ENCODE measurements around the gene ZNF385C.

Gene ZNF385C

DNA sequence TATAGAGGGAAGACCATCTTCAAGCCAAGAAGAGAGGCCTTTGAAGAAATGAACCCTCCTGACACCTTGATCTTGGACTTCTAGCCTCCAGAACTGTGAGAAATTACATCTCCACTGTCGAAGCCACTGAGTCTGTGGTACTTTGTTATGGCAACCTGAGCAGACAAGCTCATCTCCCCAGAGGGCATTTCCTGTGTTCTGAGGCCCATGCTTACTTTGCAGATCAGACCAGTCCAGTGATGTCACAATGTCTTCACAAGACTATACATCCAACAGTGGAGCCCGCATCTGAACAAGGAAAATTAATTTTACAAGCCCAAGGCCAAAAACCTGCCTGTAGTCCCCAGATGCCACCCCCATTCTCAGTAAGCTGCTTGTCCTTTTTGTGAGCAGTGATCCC lies 33.1 kb downstream of the ZNF385C start:
- DNase-seq (no peak), ATAC-seq (ENCODE audit: insufficient read depth, low read depth) (no peak)
- peaks cover 3% of the 10 kb centered on the region; the same call in 1 of the 2 replicates for H3K4me1 ChIP-seq (ENCODE audit: insufficient read depth, low read length)
- no peaks in the 10 kb centered on the region for H3K9me3 ChIP-seq (ENCODE audit: insufficient read depth, low read length, severe bottlenecking)
- no peaks in the 10 kb centered on the region for H3K27me3 ChIP-seq (ENCODE audit: insufficient read depth, low read length, poor library complexity)
- H4K20me1 ChIP-seq (ENCODE audit: insufficient read depth, low read length) = no peaks in the 10 kb centered on the region
- no peaks in the 10 kb centered on the region for H3K79me2 ChIP-seq (ENCODE audit: insufficient read depth, low read length)
- H3K27ac ChIP-seq (ENCODE audit: low read length) = no peak overlapping the region
- no peak overlapping the region for H3K9ac ChIP-seq (ENCODE audit: low read depth, low read length)
- TF ChIP-seq, protein P1, sequence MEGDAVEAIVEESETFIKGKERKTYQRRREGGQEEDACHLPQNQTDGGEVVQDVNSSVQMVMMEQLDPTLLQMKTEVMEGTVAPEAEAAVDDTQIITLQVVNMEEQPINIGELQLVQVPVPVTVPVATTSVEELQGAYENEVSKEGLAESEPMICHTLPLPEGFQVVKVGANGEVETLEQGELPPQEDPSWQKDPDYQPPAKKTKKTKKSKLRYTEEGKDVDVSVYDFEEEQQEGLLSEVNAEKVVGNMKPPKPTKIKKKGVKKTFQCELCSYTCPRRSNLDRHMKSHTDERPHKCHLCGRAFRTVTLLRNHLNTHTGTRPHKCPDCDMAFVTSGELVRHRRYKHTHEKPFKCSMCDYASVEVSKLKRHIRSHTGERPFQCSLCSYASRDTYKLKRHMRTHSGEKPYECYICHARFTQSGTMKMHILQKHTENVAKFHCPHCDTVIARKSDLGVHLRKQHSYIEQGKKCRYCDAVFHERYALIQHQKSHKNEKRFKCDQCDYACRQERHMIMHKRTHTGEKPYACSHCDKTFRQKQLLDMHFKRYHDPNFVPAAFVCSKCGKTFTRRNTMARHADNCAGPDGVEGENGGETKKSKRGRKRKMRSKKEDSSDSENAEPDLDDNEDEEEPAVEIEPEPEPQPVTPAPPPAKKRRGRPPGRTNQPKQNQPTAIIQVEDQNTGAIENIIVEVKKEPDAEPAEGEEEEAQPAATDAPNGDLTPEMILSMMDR (IDR thresholded peaks at IDR 0.05; ENCODE audit: borderline replicate concordance, extremely low read depth, low read length, poor library complexity, severe bottlenecking) = no peak
- no peak for TF ChIP-seq EZH2 (IDR thresholded peaks at IDR 0.05; ENCODE audit: borderline replicate concordance, low read depth, low read length, severe bottlenecking)
- no peak overlapping the region for H3K4me3 ChIP-seq (ENCODE audit: low read depth in 1 of 2, low read length in 2 of 2)
- no peaks in the 10 kb centered on the region for H3K36me3 ChIP-seq (ENCODE audit: insufficient read depth, low read length)
- H3K4me2 ChIP-seq (ENCODE audit: insufficient read depth, low read length) = no peak overlapping the region
- no peak overlapping the region for H2AFZ ChIP-seq (ENCODE audit: low read depth, low read length)

DNA sequence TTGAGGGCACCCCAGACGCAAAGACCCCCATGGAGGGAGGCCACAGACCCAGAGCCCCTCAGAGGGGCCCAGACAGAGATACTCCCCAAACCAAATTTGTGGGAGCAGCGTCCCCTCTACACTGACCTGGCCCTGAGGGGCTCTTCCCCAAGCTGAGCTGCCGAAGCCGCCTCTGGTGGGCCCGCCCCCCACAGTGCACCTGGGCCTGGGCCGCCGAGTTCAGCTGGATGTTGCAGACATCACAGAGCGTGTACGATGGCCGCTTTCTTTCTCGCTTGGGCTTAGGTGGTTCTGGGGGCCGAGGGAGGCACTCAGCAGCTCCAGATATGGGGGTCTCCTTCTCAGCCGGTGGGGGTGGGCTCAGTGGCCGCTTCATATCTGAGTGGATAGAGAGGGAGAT lies 35.6 kb downstream of the ZNF385C start:
- H2AFZ ChIP-seq (ENCODE audit: low read depth, low read length) = no peak overlapping the region
- no peaks in the 10 kb centered on the region for H3K27me3 ChIP-seq (ENCODE audit: insufficient read depth, low read length, poor library complexity)
- H3K27ac ChIP-seq (ENCODE audit: low read length) = no peak overlapping the region
- no peak for TF ChIP-seq EZH2 (IDR thresholded peaks at IDR 0.05; ENCODE audit: borderline replicate concordance, low read depth, low read length, severe bottlenecking)
- TF ChIP-seq, protein P1 (IDR thresholded peaks at IDR 0.05; ENCODE audit: borderline replicate concordance, extremely low read depth, low read length, poor library complexity, severe bottlenecking) = no peak
- H3K4me3 ChIP-seq (ENCODE audit: low read depth in 1 of 2, low read length in 2 of 2) = no peak overlapping the region
- peaks cover 9% of the 10 kb centered on the region; the same call in 1 of the 2 replicates for H3K4me1 ChIP-seq (ENCODE audit: insufficient read depth, low read length)
- DNase-seq (no peak), ATAC-seq (ENCODE audit: insufficient read depth, low read depth) (no peak)
- H3K4me2 ChIP-seq (ENCODE audit: insufficient read depth, low read length) = no peak overlapping the region
- H3K9ac ChIP-seq (ENCODE audit: low read depth, low read length) = no peak overlapping the region
- H3K36me3 ChIP-seq (ENCODE audit: insufficient read depth, low read length) = no peaks in the 10 kb centered on the region
- H3K79me2 ChIP-seq (ENCODE audit: insufficient read depth, low read length) = no peaks in the 10 kb centered on the region
- H4K20me1 ChIP-seq (ENCODE audit: insufficient read depth, low read length) = no peaks in the 10 kb centered on the region
- H3K9me3 ChIP-seq (ENCODE audit: insufficient read depth, low read length, severe bottlenecking) = no peaks in the 10 kb centered on the region

DNA sequence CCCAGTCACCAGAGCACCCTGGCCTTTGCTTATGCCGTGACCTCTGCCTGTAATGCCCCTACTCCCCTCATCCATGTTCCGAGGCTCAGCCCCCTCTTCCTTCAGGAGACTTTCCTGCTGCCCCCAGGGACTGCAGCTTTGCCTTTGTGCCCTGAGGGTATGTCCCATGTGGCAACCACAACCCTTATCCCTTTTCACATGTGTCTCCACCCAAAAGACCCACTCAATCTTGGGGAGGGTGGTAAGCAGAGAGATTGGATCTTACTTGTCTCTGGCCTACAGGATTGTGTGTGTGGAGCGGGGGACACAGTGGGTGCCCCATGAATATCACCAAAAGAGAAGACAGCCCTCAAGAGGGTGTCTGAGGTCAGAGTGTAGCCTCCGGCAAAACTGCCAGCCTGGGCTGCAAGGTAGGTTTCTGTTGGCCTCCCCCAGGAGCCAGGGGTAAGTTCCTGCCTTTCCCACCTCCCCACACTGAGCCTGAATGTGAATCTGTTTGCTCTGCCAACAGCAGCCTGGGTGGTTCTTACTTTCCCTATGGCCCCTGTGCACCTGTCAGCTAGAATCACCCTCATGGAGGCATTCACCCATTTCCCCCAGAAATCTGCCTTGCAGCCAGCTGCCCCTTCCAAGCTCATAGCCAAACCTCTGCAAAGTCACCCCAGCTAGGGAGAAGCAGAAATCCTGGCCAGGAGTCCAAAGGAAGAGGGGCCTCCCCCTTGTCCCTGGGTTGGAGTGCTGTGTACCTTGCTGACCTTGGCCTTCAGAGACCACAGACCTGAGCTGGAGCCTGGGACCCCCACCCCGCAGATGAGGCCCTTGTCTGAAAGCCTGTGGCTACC lies 36.4 kb downstream of the ZNF385C start:
- H3K27ac ChIP-seq (ENCODE audit: low read length) = no peak overlapping the region

More for the DNA sequence above, 36.4 kb downstream of the ZNF385C start:
- Histone ChIP-seq H3K4me1 (ENCODE audit: insufficient read depth, low read length) (peaks cover 6% of the 10 kb centered on the region; the same call in 1 of the 2 replicates), H3K4me3 (ENCODE audit: low read depth in 1 of 2, low read length in 2 of 2) (no peak overlapping the region), H3K36me3 (ENCODE audit: insufficient read depth, low read length) (no peaks in the 10 kb centered on the region), H3K4me2 (ENCODE audit: insufficient read depth, low read length) (no peak overlapping the region), H2AFZ (ENCODE audit: low read depth, low read length) (no peak overlapping the region), H3K9me3 (ENCODE audit: insufficient read depth, low read length, severe bottlenecking) (no peaks in the 10 kb centered on the region), H3K27me3 (ENCODE audit: insufficient read depth, low read length, poor library complexity) (no peaks in the 10 kb centered on the region), H3K79me2 (ENCODE audit: insufficient read depth, low read length) (no peaks in the 10 kb centered on the region), H3K9ac (ENCODE audit: low read depth, low read length) (no peak overlapping the region), H4K20me1 (ENCODE audit: insufficient read depth, low read length) (no peaks in the 10 kb centered on the region)
- ATAC-seq (ENCODE audit: insufficient read depth, low read depth) (no peak), DNase-seq (no peak)
- no peak for TF ChIP-seq EZH2 (IDR thresholded peaks at IDR 0.05; ENCODE audit: borderline replicate concordance, low read depth, low read length, severe bottlenecking)
- TF ChIP-seq, protein P1 (IDR thresholded peaks at IDR 0.05; ENCODE audit: borderline replicate concordance, extremely low read depth, low read length, poor library complexity, severe bottlenecking) = no peak
